Loucy (cell line): ENCODE results near the gene SSTR3.

ENCODE experiments used
- H2AFZ ChIP-seq: fragments of 200-600 bp; sonication (generic); 2 replicates; pipeline ENCODE4 v1.6.0; 2016; ENCODE audit warnings: antibody characterized with exemption, mild to moderate bottlenecking, low read length, moderate library complexity
- H3F3A ChIP-seq: fragments of 200-600 bp; 2 replicates; pipeline ENCODE4 v1.6.0; 2016; ENCODE audit warnings: antibody characterized with exemption, low read depth, mild to moderate bottlenecking
- H3K27me3 ChIP-seq: fragments of 200-600 bp; sonication (generic); 2 replicates; pipeline ENCODE4 v1.6.1; 2014; ENCODE audit warnings: low read length, mild to moderate bottlenecking; ENCODE audit not compliant: insufficient read depth, poor library complexity, severe bottlenecking
- H3K36me3 ChIP-seq: fragments of 200-600 bp; sonication (generic); 2 replicates; pipeline ENCODE4 v1.6.1; 2016; ENCODE audit warnings: low read length; ENCODE audit not compliant: insufficient read depth
- H3K4me1 ChIP-seq: fragments of 200-600 bp; sonication (generic); 2 replicates; pipeline ENCODE4 v1.5.1; 2014; ENCODE audit warnings: low read length, mild to moderate bottlenecking; ENCODE audit not compliant: insufficient read depth, poor library complexity, severe bottlenecking
- H3K4me2 ChIP-seq: fragments of 200-600 bp; sonication (generic); 2 replicates; pipeline ENCODE4 v1.6.0; 2014; ENCODE audit warnings: antibody characterized with exemption, low read length, low read depth, mild to moderate bottlenecking; ENCODE audit not compliant: poor library complexity, severe bottlenecking
- H3K4me3 ChIP-seq: fragments of 200-600 bp; sonication (generic); 2 replicates; pipeline ENCODE4 v1.5.1; 2014; ENCODE audit warnings: low read length, mild to moderate bottlenecking, mixed read lengths; ENCODE audit not compliant: poor library complexity, severe bottlenecking
- H3K79me2 ChIP-seq: fragments of 200-600 bp; sonication (generic); 2 replicates; pipeline ENCODE4 v1.6.1; 2014; ENCODE audit warnings: low read length; ENCODE audit not compliant: insufficient read depth
- H3K9ac ChIP-seq: fragments of 200-600 bp; sonication (generic); 2 replicates; pipeline ENCODE4 v1.6.0; 2014; ENCODE audit warnings: mild to moderate bottlenecking, low read depth, low read length, moderate library complexity; ENCODE audit not compliant: poor library complexity, severe bottlenecking
- H3K9me2 ChIP-seq: fragments of 200-600 bp; sonication (generic); replicated peaks from 2 replicates; pipeline ENCODE4 v1.6.1; 2016; ENCODE audit warnings: low read depth, low read length, mixed read lengths
- H3K9me3 ChIP-seq: fragments of 200-600 bp; sonication (generic); 2 replicates; pipeline ENCODE4 v1.6.1; 2014; ENCODE audit warnings: mild to moderate bottlenecking, antibody characterized with exemption, low read length, low read depth; ENCODE audit not compliant: insufficient read depth
- H4K20me1 ChIP-seq: fragments of 200-600 bp; sonication (generic); 2 replicates; pipeline ENCODE4 v1.6.0; 2014; ENCODE audit warnings: antibody characterized with exemption, low read length, mild to moderate bottlenecking; ENCODE audit not compliant: insufficient read depth, poor library complexity, severe bottlenecking
- CTCF ChIP-seq: fragments of 200-600 bp; sonication (generic); conservative IDR thresholded peaks from 2 replicates; pipeline ENCODE4 v1.5.1; 2014; ENCODE audit warnings: mild to moderate bottlenecking, antibody characterized with exemption, low read length
- EZH2phosphoT487 ChIP-seq: fragments of 200-600 bp; IDR thresholded peaks from 2 replicates; pipeline ENCODE4 v1.6.1; 2018; ENCODE audit warnings: antibody characterized with exemption, mild to moderate bottlenecking, moderate library complexity, borderline replicate concordance

SSTR3 gene

GRCh38 chr22:37248251-37248650 lies 36.0 kb upstream of the SSTR3 start:
- H3K9me3 ChIP-seq: no peaks in the 10 kb centered on the region
- peaks cover 6% of the 10 kb centered on the region for H4K20me1 ChIP-seq
- H3K36me3 ChIP-seq: no peaks in the 10 kb centered on the region
- no peaks in the 10 kb centered on the region for H3K9me2 ChIP-seq
- no peak overlapping the region for H3K4me3 ChIP-seq
- H3K4me1 ChIP-seq: peaks cover 35% of the 10 kb centered on the region
- TF ChIP-seq CTCF: no peak
- TF ChIP-seq EZH2phosphoT487: no peak
- H2AFZ ChIP-seq: no peak overlapping the region
- H3F3A ChIP-seq: peaks cover 7% of the 10 kb centered on the region; the same call in 1 of the 2 replicates
- H3K79me2 ChIP-seq: peaks cover 8% of the 10 kb centered on the region
- no peak overlapping the region for H3K4me2 ChIP-seq
- peak overlapping the region; percentile 30 for H3K9ac ChIP-seq
- H3K27me3 ChIP-seq: peaks cover 7% of the 10 kb centered on the region

GRCh38 chr22:37245740-37246139 lies 33.5 kb upstream of the SSTR3 start:
- Histone ChIP-seq H3K9me3 (no peaks in the 10 kb centered on the region), H3K9me2 (no peaks in the 10 kb centered on the region), H3K9ac (peak overlapping the region; percentile 99), H3K4me3 (peak overlapping the region; percentile 94), H4K20me1 (peaks cover 21% of the 10 kb centered on the region), H3K27me3 (peaks cover 7% of the 10 kb centered on the region), H2AFZ (no peak overlapping the region), H3K4me1 (peaks cover 37% of the 10 kb centered on the region), H3K4me2 (peak overlapping the region; percentile 98), H3K36me3 (peaks cover 9% of the 10 kb centered on the region; the same call in 1 of the 2 replicates), H3K79me2 (peaks cover 33% of the 10 kb centered on the region), H3F3A (peaks cover 12% of the 10 kb centered on the region; the same call in 1 of the 2 replicates)
- TF ChIP-seq CTCF: no peak
- TF ChIP-seq EZH2phosphoT487: no peak

GRCh38 chr22:37244922-37245722 lies 32.8 kb upstream of the SSTR3 start:
- Histone ChIP-seq H3K4me1 (peaks cover 43% of the 10 kb centered on the region), H3K36me3 (peaks cover 16% of the 10 kb centered on the region; the same call in 1 of the 2 replicates), H2AFZ (no peak overlapping the region), H3K27me3 (peaks cover 7% of the 10 kb centered on the region), H3K9me3 (no peaks in the 10 kb centered on the region), H3F3A (peaks cover 12% of the 10 kb centered on the region; the same call in 1 of the 2 replicates), H3K4me3 (peak overlapping the region; percentile 94), H3K79me2 (peaks cover 39% of the 10 kb centered on the region), H3K9me2 (no peaks in the 10 kb centered on the region), H4K20me1 (peaks cover 27% of the 10 kb centered on the region), H3K9ac (peak overlapping the region; percentile 99), H3K4me2 (peak overlapping the region; percentile 98)
- TF ChIP-seq EZH2phosphoT487 (no peak), CTCF (no peak)
